Heart left ventricle (tissue), 13 donors: ENCODE results near the gene ZDHHC3.

Source experiments
- POLR2A ChIP-seq, 2 donors: fragments of 450-650 bp; IDR thresholded peaks; one replicate each; pipeline ENCODE4 v1.6.1; 2017; ENCODE audit warnings: antibody characterized with exemption in 2 of 2, mild to moderate bottlenecking in 2 of 2, moderate library complexity in 2 of 2
- TF ChIP-seq, protein P1 (sequence below), 12 donors: fragments of 200-600 bp; sonication (generic) in 4 of 12; IDR thresholded peaks; one replicate each; pipeline versions ENCODE4 v1.5.0 to v1.8.0; 2018 to 2022; ENCODE audit warnings: antibody characterized with exemption in 12 of 12, mild to moderate bottlenecking in 5 of 12
- donor health status: ischemic (EF 13 %, LVEDD 7.1; RV severe dilation, severe dysfunction).
- donor health status: DM: no; HTN: yes; CAD: no.
- donor health status: DM: no; HTN: no; CAD: no.
- donor health status: ischemic (EF 25% LVEDD 6.9; RV normal size, moderate dysfunction).
- donor health status: ischemic (EF 25% LVEDD 5.7; RV mildly dilated, moderate dysfunction).
- donor health status: ischemic (EF 35%, LVEDD 5.7; RV mildly dilated, moderate dysfunction).
- donor health status: nonischemic (EF 11% LVEDD 7.7; RV severe dilation, severe dysfunction).
- donor health status: DM: yes; HTN: yes; CAD: no.
- donor health status: PGD.
- donor health status: ischemic (EF 29% LVEDD 5.4; RV normal size, mild dysfunction).
- donor health status: nonischemic (EF 23%, LVEDD 6.1; RV moderate dilation, normal function).

DNA sequence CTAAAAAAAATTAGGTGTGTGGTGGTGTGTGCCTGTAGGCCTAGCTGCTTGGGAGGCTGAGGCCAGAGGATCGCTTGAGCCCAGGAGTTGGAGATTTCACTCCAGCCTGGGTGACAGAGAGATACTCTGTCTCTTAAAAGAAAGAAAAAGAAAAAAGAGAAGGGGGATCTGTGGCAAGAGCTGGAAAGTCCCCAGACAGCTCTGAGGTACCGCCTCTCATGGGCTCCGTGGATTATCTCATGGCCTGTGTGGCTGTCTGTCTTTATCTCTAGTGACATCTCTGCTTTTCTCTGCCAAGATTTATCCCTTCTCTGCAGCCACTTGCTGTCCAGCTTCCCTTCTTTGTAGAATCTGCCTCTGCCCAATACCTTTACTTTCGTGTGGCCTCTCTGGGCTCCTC, 5.8 kb upstream of the ZDHHC3 start:
- TF ChIP-seq, protein P1, sequence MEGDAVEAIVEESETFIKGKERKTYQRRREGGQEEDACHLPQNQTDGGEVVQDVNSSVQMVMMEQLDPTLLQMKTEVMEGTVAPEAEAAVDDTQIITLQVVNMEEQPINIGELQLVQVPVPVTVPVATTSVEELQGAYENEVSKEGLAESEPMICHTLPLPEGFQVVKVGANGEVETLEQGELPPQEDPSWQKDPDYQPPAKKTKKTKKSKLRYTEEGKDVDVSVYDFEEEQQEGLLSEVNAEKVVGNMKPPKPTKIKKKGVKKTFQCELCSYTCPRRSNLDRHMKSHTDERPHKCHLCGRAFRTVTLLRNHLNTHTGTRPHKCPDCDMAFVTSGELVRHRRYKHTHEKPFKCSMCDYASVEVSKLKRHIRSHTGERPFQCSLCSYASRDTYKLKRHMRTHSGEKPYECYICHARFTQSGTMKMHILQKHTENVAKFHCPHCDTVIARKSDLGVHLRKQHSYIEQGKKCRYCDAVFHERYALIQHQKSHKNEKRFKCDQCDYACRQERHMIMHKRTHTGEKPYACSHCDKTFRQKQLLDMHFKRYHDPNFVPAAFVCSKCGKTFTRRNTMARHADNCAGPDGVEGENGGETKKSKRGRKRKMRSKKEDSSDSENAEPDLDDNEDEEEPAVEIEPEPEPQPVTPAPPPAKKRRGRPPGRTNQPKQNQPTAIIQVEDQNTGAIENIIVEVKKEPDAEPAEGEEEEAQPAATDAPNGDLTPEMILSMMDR (IDR thresholded peaks at IDR 0.05) = no peak
- TF ChIP-seq POLR2A (IDR thresholded peaks at IDR 0.05) = no peak
